ENCODE results near the gene COL8A1. TPM values are rescaled to one million over a fixed set of nuclear protein-coding genes. Genes with fewer than 3 reads are reported as not detected.

COL8A1 gene
- total and polyA plus RNA-seq, 2 donors (not counting 1 experiment from before 2014, with no cell fraction given) = 0.12 TPM; not detected in 1

DNA sequence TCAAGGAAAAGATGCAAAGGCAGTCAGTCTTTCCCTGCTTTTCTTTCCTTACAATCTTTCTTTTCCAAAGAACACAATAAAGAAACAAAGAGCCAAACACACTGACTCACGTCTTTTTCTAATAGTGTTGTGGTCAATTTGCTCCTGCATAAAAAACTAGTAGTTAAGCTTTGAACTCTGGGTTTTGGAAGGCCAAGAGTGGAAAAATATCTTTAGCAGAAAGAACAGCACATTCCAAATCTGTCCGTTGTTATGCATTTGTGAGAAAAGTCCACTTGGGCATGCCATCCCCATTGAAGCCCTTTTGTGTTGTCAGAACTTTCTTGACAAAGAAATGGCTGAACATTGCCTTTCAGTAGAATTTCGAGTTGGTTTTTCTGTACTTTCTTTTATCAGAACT, 18.2 kb downstream of the COL8A1 start:
- no peaks in the 10 kb centered on the region for H3K4me1 Mint-ChIP-seq
- no peak overlapping the region for H2AFZ ChIP-seq (ENCODE audit: insufficient read depth, low read depth, low read length, poor library complexity, severe bottlenecking)
- H3K9ac ChIP-seq (ENCODE audit: low read length) = no peak overlapping the region
- no peaks in the 10 kb centered on the region for H3K79me2 ChIP-seq (ENCODE audit: control insufficient read depth, insufficient read depth, low read length)
- no peak overlapping the region for H3K4me2 ChIP-seq (replicated peaks; ENCODE audit: low read depth, low read length, poor library complexity, severe bottlenecking)
- H3K9me3 ChIP-seq (ENCODE audit: control extremely low read depth in 1 of 3, control insufficient read depth in 2 of 3, insufficient read depth in 1 of 3, low read length in 2 of 3) = no peaks in the 10 kb centered on the region
- H3K4me1 ChIP-seq (ENCODE audit: control insufficient read depth in 2 of 2, insufficient read depth in 2 of 2, low read length in 2 of 2) = no peaks in the 10 kb centered on the region
- no peak for DNase-seq
- intact Hi-C loops (cut with micrococcal nuclease) = no loop called here
- H3K4me3 ChIP-seq (ENCODE audit: control extremely low read depth in 1 of 5, extremely low read depth in 1 of 5, insufficient read depth in 1 of 5, low read depth in 2 of 5, low read length in 4 of 5) = no peak overlapping the region
- no peak overlapping the region for H3K4me3 Mint-ChIP-seq
- H4K20me1 ChIP-seq (ENCODE audit: control insufficient read depth, insufficient read depth, low read length, poor library complexity, severe bottlenecking) = no peaks in the 10 kb centered on the region
- H3K27me3 ChIP-seq (replicated peaks in 1 of 4; ENCODE audit: control extremely low read depth in 1 of 4, control insufficient read depth in 3 of 4, insufficient read depth in 4 of 4, low read length in 3 of 4) = peaks cover 0 to 3% (median 0%) of the 10 kb centered on the region in 4 experiments
- no peak overlapping the region for H3K27ac ChIP-seq (ENCODE audit: low read length in 2 of 2)
- no peaks in the 10 kb centered on the region for H3K9me3 Mint-ChIP-seq (ENCODE audit: insufficient read depth)
- TF ChIP-seq, protein P1, sequence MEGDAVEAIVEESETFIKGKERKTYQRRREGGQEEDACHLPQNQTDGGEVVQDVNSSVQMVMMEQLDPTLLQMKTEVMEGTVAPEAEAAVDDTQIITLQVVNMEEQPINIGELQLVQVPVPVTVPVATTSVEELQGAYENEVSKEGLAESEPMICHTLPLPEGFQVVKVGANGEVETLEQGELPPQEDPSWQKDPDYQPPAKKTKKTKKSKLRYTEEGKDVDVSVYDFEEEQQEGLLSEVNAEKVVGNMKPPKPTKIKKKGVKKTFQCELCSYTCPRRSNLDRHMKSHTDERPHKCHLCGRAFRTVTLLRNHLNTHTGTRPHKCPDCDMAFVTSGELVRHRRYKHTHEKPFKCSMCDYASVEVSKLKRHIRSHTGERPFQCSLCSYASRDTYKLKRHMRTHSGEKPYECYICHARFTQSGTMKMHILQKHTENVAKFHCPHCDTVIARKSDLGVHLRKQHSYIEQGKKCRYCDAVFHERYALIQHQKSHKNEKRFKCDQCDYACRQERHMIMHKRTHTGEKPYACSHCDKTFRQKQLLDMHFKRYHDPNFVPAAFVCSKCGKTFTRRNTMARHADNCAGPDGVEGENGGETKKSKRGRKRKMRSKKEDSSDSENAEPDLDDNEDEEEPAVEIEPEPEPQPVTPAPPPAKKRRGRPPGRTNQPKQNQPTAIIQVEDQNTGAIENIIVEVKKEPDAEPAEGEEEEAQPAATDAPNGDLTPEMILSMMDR (IDR thresholded peaks at IDR 0.05) = no peak
- TF ChIP-seq EZH2 (IDR thresholded peaks at IDR 0.05; ENCODE audit: borderline replicate concordance, insufficient read depth, low read depth, low read length, poor library complexity, severe bottlenecking) = no peak
- ATAC-seq (ENCODE audit: low read depth) = no peak
- no peaks in the 10 kb centered on the region for H3K36me3 ChIP-seq (replicated peaks in 1 of 2; ENCODE audit: control extremely low read depth in 1 of 2, control insufficient read depth in 1 of 2, extremely low read depth in 1 of 2, insufficient read depth in 2 of 2, low read length in 1 of 2)
- H3K27me3 Mint-ChIP-seq = no peaks in the 10 kb centered on the region
- no peak overlapping the region for H3K27ac Mint-ChIP-seq
- ChIA-PET CTCF (no interaction called here), POLR2A (no interaction called here)
- 100% methylated on average over 1 of the region's 3 CpGs for WGBS (ENCODE audit: insufficient coverage)

DNA sequence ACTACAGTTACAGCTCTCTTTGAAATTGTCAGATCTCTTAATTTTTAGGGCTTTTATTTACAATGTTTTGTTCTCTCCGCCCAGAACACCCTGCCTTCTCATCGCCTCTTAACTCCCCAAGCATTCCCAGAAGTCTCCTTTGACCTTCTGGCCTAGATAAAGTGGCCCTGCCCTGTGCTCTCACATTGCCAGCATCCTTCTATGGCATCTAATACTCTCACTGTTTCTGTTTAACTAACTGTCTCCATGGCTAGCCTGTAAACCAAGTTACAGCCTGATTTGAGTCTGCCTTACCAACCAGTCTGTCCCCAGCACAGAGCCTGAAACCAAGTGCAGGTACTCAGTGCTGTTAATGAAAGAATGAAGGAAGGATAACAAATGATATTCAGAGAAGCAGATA, 19.9 kb downstream of the COL8A1 start:
- H2AFZ ChIP-seq (ENCODE audit: insufficient read depth, low read depth, low read length, poor library complexity, severe bottlenecking) = no peak overlapping the region
- 90% methylated on average over 2 of the region's 2 CpGs for WGBS (ENCODE audit: insufficient coverage)
- no peaks in the 10 kb centered on the region for H3K9me3 Mint-ChIP-seq (ENCODE audit: insufficient read depth)
- no peak overlapping the region for H3K27ac ChIP-seq (ENCODE audit: low read length in 2 of 2)
- H3K36me3 ChIP-seq (replicated peaks in 1 of 2; ENCODE audit: control extremely low read depth in 1 of 2, control insufficient read depth in 1 of 2, extremely low read depth in 1 of 2, insufficient read depth in 2 of 2, low read length in 1 of 2) = no peaks in the 10 kb centered on the region
- TF ChIP-seq EZH2 (IDR thresholded peaks at IDR 0.05; ENCODE audit: borderline replicate concordance, insufficient read depth, low read depth, low read length, poor library complexity, severe bottlenecking) = no peak
- TF ChIP-seq, protein P1 (IDR thresholded peaks at IDR 0.05) = no peak
- intact Hi-C loops (cut with micrococcal nuclease) = no loop called here
- H3K79me2 ChIP-seq (ENCODE audit: control insufficient read depth, insufficient read depth, low read length) = no peaks in the 10 kb centered on the region
- no peaks in the 10 kb centered on the region for H3K4me1 Mint-ChIP-seq
- ATAC-seq (ENCODE audit: low read depth) = no peak
- no peak overlapping the region for H3K4me3 Mint-ChIP-seq
- H3K9me3 ChIP-seq (ENCODE audit: control extremely low read depth in 1 of 3, control insufficient read depth in 2 of 3, insufficient read depth in 1 of 3, low read length in 2 of 3) = no peaks in the 10 kb centered on the region
- ChIA-PET CTCF (no interaction called here), POLR2A (no interaction called here)
- H3K4me2 ChIP-seq (replicated peaks; ENCODE audit: low read depth, low read length, poor library complexity, severe bottlenecking) = no peak overlapping the region
- H3K4me3 ChIP-seq (ENCODE audit: control extremely low read depth in 1 of 5, extremely low read depth in 1 of 5, insufficient read depth in 1 of 5, low read depth in 2 of 5, low read length in 4 of 5) = no peak overlapping the region
- H4K20me1 ChIP-seq (ENCODE audit: control insufficient read depth, insufficient read depth, low read length, poor library complexity, severe bottlenecking) = no peaks in the 10 kb centered on the region
- no peaks in the 10 kb centered on the region for H3K27me3 Mint-ChIP-seq
- no peaks in the 10 kb centered on the region for H3K4me1 ChIP-seq (ENCODE audit: control insufficient read depth in 2 of 2, insufficient read depth in 2 of 2, low read length in 2 of 2)
- H3K9ac ChIP-seq (ENCODE audit: low read length) = no peak overlapping the region
- peaks cover 0 to 3% (median 0%) of the 10 kb centered on the region in 4 experiments for H3K27me3 ChIP-seq (replicated peaks in 1 of 4; ENCODE audit: control extremely low read depth in 1 of 4, control insufficient read depth in 3 of 4, insufficient read depth in 4 of 4, low read length in 3 of 4)
- no peak overlapping the region for H3K27ac Mint-ChIP-seq
- DNase-seq = no peak
